HEK293 (cell line): ENCODE measurements around the gene TMEM170A.

Experiments used
- CTCF ChIP-seq: fragments of 450-650 bp; formaldehyde crosslinking; IDR thresholded peaks from 2 replicates; pipeline ENCODE4 v1.5.1; 2016; ENCODE audit warnings: missing biosample characterization, missing genetic modification characterization
- HIC1 ChIP-seq: fragments of 450-650 bp; formaldehyde crosslinking; IDR thresholded peaks from 2 replicates; pipeline ENCODE4 v1.5.1; 2016; ENCODE audit warnings: missing biosample characterization, missing genetic modification characterization
- KLF1 ChIP-seq: fragments of 450-650 bp; formaldehyde crosslinking; IDR thresholded peaks from 2 replicates; pipeline ENCODE4 v1.5.1; 2016; ENCODE audit warnings: missing biosample characterization, missing genetic modification characterization
- MYNN ChIP-seq: fragments of 450-650 bp; formaldehyde crosslinking; IDR thresholded peaks from 2 replicates; pipeline ENCODE4 v1.5.1; 2016; ENCODE audit warnings: missing biosample characterization, missing genetic modification characterization, borderline replicate concordance
- PRDM2 ChIP-seq: fragments of 450-650 bp; formaldehyde crosslinking; IDR thresholded peaks from 2 replicates; pipeline ENCODE4 v1.5.1; 2016; ENCODE audit warnings: missing biosample characterization, missing genetic modification characterization, borderline replicate concordance
- RBAK ChIP-seq: fragments of 450-650 bp; formaldehyde crosslinking; IDR thresholded peaks from 2 replicates; pipeline ENCODE4 v1.5.1; 2016; ENCODE audit warnings: missing biosample characterization, missing genetic modification characterization
- SP2 ChIP-seq: fragments of 450-650 bp; formaldehyde crosslinking; IDR thresholded peaks from 2 replicates; pipeline ENCODE4 v1.5.1; 2016; ENCODE audit warnings: missing biosample characterization, missing genetic modification characterization
- SP7 ChIP-seq: fragments of 450-650 bp; formaldehyde crosslinking; IDR thresholded peaks from 2 replicates; pipeline ENCODE4 v1.5.1; 2016; ENCODE audit warnings: missing biosample characterization, missing genetic modification characterization
- TCF7L2 ChIP-seq: IDR thresholded peaks from 2 replicates; pipeline ENCODE4 v1.6.1; 2011; ENCODE audit warnings: low read depth, mild to moderate bottlenecking, inconsistent platforms, low read length, moderate library complexity, borderline replicate concordance
- ZBTB17 ChIP-seq: fragments of 450-650 bp; formaldehyde crosslinking; IDR thresholded peaks from 2 replicates; pipeline ENCODE4 v1.5.1; 2016; ENCODE audit warnings: missing biosample characterization, missing genetic modification characterization
- ZBTB48 ChIP-seq: fragments of 450-650 bp; formaldehyde crosslinking; IDR thresholded peaks from 2 replicates; pipeline ENCODE4 v1.5.1; 2016; ENCODE audit warnings: missing biosample characterization, missing genetic modification characterization
- ZFHX2 ChIP-seq: fragments of 450-650 bp; formaldehyde crosslinking; conservative IDR thresholded peaks from 2 replicates; pipeline ENCODE4 v1.5.1; 2016; ENCODE audit warnings: missing biosample characterization, missing genetic modification characterization
- ZNF138 ChIP-seq: fragments of 450-650 bp; formaldehyde crosslinking; IDR thresholded peaks from 2 replicates; pipeline ENCODE4 v1.5.1; 2016; ENCODE audit warnings: missing biosample characterization, missing genetic modification characterization, borderline replicate concordance
- ZNF157 ChIP-seq: fragments of 450-650 bp; formaldehyde crosslinking; IDR thresholded peaks from 2 replicates; pipeline ENCODE4 v1.5.1; 2016; ENCODE audit warnings: missing biosample characterization, missing genetic modification characterization
- ZNF311 ChIP-seq: fragments of 450-650 bp; formaldehyde crosslinking; IDR thresholded peaks from 2 replicates; pipeline ENCODE4 v1.5.1; 2017; ENCODE audit warnings: missing biosample characterization, missing genetic modification characterization, borderline replicate concordance
- ZNF449 ChIP-seq: fragments of 450-650 bp; formaldehyde crosslinking; IDR thresholded peaks from 2 replicates; pipeline ENCODE4 v1.5.1; 2017; ENCODE audit warnings: missing biosample characterization, mild to moderate bottlenecking, missing genetic modification characterization, moderate library complexity
- ZNF544 ChIP-seq: fragments of 450-650 bp; formaldehyde crosslinking; IDR thresholded peaks from 2 replicates; pipeline ENCODE4 v1.5.0; 2017; ENCODE audit warnings: missing biosample characterization, missing genetic modification characterization
- ZNF560 ChIP-seq: fragments of 450-650 bp; formaldehyde crosslinking; IDR thresholded peaks from 2 replicates; pipeline ENCODE4 v1.5.1; 2017; ENCODE audit warnings: missing biosample characterization, missing genetic modification characterization, borderline replicate concordance
- ZNF580 ChIP-seq: fragments of 450-650 bp; formaldehyde crosslinking; IDR thresholded peaks from 2 replicates; pipeline ENCODE4 v1.5.1; 2016; ENCODE audit warnings: missing biosample characterization, missing genetic modification characterization
- ZNF670 ChIP-seq: fragments of 450-650 bp; formaldehyde crosslinking; IDR thresholded peaks from 2 replicates; pipeline ENCODE4 v1.5.1; 2016; ENCODE audit warnings: missing biosample characterization, missing genetic modification characterization, low read depth
- ZNF704 ChIP-seq: fragments of 450-650 bp; formaldehyde crosslinking; IDR thresholded peaks from 2 replicates; pipeline ENCODE4 v1.5.1; 2016; ENCODE audit warnings: missing biosample characterization, missing genetic modification characterization
- ZNF707 ChIP-seq: fragments of 450-650 bp; formaldehyde crosslinking; IDR thresholded peaks from 2 replicates; pipeline ENCODE4 v1.5.1; 2016; ENCODE audit warnings: missing biosample characterization, missing genetic modification characterization
- ZXDB ChIP-seq: fragments of 450-650 bp; formaldehyde crosslinking; IDR thresholded peaks from 2 replicates; pipeline ENCODE4 v1.5.1; 2016; ENCODE audit warnings: missing biosample characterization, missing genetic modification characterization
- TF ChIP-seq, protein P1 (sequence below): fragments of 450-650 bp; formaldehyde crosslinking; IDR thresholded peaks from 2 replicates; pipeline ENCODE4 v1.5.1; 2016; ENCODE audit warnings: missing biosample characterization, missing genetic modification characterization

TMEM170A gene

DNA sequence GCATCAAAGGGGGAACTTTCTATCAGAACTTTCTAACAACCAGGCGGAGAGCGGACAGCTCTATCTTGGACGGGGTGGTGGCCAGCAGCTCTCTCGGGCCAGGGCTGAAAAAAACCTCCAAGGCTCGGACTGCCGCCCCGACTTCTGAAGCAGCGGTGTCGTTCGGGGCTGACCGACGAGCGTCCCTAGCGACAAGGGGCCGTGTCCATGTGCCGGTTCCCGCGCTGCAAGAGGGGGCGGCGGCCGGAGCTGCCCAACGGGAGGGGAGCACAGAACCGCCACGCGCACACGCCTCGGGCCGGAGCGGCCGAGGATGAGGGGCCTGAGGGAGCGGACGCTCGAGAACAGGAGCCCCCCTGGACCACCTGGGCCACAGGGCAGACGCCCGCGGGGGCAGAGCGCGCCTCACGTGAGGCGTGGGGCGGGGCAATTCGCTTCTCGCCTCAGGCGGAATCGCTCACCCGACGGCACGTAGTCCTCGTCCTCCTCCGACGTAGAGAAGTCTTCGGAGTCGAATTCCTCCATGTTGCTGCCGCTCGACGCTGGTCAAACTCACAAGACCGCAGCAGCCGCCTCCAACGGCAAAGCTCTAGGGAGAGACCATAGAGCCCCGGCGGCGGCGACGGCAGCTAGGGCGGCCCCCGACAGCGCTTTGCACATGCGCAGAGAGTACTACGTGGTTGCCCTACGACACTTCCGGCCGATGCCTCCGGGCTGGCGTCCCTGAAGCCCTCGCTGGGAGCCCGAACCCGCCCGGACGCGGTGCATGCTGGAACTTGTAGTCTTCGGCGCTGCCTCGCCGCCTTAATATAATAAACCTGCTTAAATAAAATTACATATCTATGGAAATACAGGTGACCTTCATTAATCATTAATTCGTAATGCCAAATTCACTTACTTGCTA is 31.4 kb downstream of the TMEM170A start, which contains the start of gene CFDP1 (continued):
- TF ChIP-seq HIC1 (tag by site-specific recombination) (peak; percentile 66; the same call in 1 of the 2 replicates), ZFHX2 (tag by site-specific recombination) (peak; percentile 70), ZNF157 (no peak), SP7 (tag by site-specific recombination) (peak; percentile 70), ZXDB (tag by site-specific recombination) (peak; percentile 89), ZBTB48 (peak; percentile 99), ZNF580 (tag by site-specific recombination) (peak; percentile 56; the same call in 1 of the 2 replicates), ZNF544 (tag by site-specific recombination) (no peak), ZNF449 (tag by site-specific recombination) (peak; percentile 38; the same call in 1 of the 2 replicates), ZNF704 (no peak), RBAK (tag by site-specific recombination) (no peak), MYNN (tag by site-specific recombination) (no peak), KLF1 (peak; percentile 75; the same call in 1 of the 2 replicates), ZNF138 (0 out of 2 replicates have a peak, but pooled peaks have one; percentile 44), PRDM2 (tag by site-specific recombination) (peak; percentile 81; the same call in 1 of the 2 replicates), ZNF707 (tag by site-specific recombination) (no peak), ZNF311 (tag by site-specific recombination) (no peak), SP2 (tag by site-specific recombination) (peak; percentile 60), ZNF560 (tag by site-specific recombination) (no peak), TCF7L2 (no peak), CTCF (tag by site-specific recombination) (peak; percentile 87), ZNF670 (tag by site-specific recombination) (no peak), ZBTB17 (tag by site-specific recombination) (peak; percentile 34)
- TF ChIP-seq, protein P1, sequence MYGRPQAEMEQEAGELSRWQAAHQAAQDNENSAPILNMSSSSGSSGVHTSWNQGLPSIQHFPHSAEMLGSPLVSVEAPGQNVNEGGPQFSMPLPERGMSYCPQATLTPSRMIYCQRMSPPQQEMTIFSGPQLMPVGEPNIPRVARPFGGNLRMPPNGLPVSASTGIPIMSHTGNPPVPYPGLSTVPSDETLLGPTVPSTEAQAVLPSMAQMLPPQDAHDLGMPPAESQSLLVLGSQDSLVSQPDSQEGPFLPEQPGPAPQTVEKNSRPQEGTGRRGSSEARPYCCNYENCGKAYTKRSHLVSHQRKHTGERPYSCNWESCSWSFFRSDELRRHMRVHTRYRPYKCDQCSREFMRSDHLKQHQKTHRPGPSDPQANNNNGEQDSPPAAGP (tag by site-specific recombination): peak; percentile 46; the same call in 1 of the 2 replicates
